Measurements from ENCODE around the gene ACTRT3.
A peak's percentile ranks its signal among the peaks of the same experiment; 100 is the strongest.

Gene ACTRT3

DNA sequence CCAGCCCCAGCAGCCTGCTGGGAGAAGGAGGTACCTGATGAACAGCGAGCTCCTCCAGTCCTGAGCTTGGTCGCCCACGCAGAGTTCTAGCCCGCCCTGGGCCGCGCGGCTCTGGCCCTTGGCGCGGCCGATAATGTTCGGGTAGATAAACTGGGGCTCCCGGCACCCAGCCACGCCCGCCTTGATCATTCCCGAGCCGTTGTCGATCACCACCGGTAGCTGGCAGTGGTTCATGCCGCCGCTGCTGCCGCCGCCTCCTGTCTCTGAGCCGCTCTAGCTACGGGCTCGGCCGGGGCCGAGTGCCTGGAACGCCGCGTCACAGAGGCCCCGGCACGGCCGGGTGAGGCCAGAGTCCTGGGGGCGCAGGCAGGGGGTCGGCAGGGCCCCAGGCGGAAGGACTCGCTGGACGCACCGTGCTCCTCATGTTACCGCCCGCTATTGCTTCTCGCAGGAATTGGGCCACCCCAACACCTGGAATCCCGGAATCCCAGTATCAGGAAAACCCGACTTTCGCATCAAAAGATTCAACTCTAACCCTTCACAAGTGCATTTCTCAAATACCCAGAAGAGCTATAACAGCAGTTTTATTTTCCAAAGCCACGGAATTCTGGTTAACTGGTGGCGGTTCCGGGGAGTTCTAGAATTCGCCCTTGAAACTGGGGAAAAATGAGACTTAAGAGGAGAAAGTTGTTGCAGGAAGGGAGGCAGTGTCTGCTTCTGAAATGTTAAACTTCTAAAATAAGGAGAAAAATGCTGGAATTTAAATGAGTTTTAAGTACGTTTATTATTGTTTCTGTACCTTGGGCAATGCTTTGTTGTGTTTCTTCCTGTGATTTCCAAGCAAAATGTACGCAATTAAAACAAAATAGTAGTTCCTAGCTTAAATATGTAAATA, at the start of gene ACTRT3:
ACTRT3 (minus strand) TSS at position 275 of the 895 bp plus-strand sequence; CDS start at position 234, 41 bp downstream.
- DNase-seq = peak; percentile 65

GRCh38 chr3:169818316-169818715, 49.0 kb upstream of the ACTRT3 start:
- DNase-seq = no peak

GRCh38 chr3:169815590-169816150, 46.3 kb upstream of the ACTRT3 start:
- DNase-seq = no peak

DNA sequence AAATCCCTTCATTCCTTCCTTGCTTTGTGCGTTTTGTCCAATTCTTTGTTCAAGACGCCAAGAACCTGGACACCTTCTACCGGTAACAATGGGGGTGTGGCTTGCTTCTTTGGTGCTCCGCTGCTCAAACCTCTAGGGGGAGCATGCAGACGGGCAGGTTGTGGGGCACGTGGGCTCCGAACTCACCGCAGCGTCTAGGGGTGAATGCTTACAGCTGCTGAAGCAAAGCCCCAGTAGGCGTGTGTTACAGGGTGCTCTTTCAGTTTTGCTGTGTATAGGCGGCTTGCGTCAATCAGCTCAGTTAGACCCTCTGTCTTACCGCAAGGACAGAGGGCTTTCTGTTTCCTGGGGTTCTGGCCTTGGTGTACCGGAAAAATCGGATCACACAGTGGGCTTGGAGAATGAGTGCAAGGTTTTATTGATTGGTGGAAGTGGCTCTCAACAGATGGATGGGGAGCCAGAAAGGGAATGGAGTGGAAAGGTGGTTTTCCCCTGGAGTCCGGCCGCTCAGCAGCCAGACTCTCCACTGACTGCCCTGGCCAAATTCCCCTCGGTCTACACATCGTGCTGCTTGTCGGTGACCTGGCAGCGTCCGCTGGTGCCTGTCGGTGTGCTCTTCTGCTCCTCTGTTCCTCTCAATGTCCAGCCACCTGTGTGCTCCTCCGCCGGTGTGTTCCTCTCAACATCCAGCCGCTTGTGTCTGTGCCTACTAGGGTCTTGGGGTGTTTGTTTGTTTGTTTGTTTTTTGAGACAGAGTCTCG, 44.6 kb upstream of the ACTRT3 start:
- DNase-seq = peak; percentile 63

DNA sequence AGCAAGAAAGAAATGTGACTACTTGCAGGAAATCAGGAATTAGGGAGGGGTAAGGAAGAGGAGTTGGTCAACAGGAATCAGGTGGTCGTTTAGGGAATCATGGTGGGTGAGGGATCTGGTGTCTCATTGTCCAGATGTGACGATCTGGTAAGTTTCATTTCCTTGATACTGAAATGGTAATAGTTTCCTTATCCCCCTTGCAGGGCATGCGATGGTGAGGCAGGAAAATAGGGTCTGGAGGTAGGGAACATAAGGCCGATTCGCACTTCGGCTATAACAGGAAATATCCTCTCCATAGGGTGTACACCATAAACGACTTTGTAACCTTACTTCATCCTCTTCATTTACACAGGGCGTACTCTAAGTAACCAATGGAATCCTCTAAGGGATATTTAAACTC, 43.9 kb upstream of the ACTRT3 start:
- no peak for DNase-seq

- DNase-seq = peak; percentile 73
Measured at GRCh38 chr3:169812332-169813235, 43.2 kb upstream of the ACTRT3 start, which contains the start of the genes LRRC34 and LRRIQ4. LRRC34 (minus strand) TSS chr3:169812904; CDS start chr3:169812548, 356 bp downstream. LRRIQ4 (plus strand) TSS chr3:169812870; CDS start chr3:169821922, 9,052 bp downstream.

GRCh38 chr3:169811631-169812331, 42.4 kb upstream of the ACTRT3 start:
- no peak for DNase-seq

DNA sequence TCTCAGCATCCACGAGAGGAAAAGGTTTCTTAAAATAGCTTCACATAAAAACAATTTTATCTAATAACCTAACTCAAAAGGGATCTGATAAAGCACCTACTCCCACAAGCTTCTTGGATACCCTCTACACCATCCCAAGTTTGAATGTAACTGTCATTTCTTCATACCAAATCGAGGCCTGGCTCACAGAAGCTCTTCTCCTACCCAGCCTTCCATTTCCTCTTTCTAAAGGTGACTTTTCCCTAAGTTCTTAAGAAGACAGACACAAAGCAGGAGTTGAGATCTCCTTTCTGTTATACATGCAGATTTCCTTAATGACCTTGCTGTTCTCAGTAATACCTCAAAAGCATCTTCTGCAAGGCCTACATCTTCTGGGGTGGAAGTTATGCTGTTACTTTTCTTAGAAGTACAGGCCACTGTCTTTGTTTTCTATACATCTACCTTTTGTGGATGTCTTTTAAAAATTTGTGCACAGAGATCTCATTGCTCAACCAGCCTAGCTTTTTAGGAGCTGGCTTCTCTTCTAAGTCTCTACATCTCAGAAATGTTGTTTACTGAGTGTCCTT, 40.0 kb upstream of the ACTRT3 start:
- no peak for DNase-seq

GRCh38 chr3:169804681-169805080, 35.3 kb upstream of the ACTRT3 start:
- DNase-seq = no peak

- no peak for DNase-seq
Measured at GRCh38 chr3:169792359-169792758, 23.0 kb upstream of the ACTRT3 start.

DNA sequence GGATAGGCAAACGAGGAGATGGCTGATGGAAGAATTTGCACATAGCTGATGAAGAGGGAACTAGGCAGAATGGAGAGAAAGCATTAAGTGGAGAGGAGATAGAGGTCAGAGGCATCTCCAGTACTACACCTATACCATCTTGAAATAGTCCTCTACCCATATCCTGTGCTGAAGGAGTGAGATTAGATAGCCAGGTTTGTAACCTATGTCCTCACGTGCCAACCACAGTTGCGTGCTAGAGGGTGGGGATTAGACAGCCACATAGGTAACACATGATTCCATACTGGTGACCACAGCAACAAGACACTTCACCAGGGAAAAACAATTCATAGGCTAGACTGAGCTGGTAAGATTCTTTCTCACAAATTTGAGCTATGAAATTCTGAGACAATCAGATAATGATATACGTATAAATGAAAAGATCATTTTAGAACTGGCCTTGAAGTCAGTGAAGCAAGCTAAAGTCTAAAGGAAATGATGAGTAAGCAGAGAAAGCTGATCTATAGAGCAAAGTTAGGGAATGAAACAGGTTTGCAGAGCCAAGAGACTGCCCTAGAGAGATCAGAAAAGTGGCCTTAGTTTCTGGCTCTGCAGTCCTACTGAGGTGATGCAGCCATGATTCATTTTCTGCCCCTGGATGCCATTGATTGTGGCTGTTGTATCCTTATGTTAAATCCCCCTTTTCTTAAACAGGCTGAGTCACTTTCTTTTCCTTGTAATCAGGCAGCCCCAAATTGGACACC, 21.5 kb upstream of the ACTRT3 start:
- DNase-seq = no peak

- no peak for DNase-seq
Measured at GRCh38 chr3:169790219-169790618, 20.9 kb upstream of the ACTRT3 start.

- DNase-seq = no peak
Measured at GRCh38 chr3:169787791-169788190, 18.4 kb upstream of the ACTRT3 start.

- no peak for DNase-seq
Measured at GRCh38 chr3:169787120-169787519, 17.8 kb upstream of the ACTRT3 start.

DNA sequence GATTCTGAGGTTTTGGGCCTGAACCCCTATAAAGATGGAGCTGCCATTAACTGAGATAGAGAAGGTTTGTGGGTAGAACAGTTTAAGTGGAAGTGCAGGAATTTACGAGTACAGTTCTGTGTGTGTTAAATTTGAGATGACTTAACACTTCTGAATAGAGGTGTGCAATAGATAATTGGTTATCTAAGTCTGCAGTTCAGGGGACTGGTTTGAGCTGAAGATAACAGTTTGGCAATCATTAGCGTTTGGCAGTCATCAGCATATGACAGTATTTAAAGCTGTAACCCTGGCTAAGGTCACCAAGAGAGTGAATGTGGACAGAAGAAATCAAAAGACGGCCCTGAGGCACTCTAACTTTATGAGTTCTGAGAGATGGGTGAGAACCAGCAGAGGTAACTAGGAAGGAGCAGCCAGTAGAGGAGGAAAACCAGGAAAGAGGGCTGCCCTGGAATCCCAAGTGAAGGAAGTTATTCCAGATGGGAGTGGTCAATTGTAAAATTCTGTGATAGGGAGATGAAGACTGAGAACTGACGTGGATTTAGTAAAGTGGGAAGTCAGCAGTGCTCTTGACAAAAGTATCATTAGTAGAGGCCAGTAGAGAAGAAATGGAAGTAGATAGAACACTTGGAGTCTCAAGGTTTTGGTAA, 12.0 kb upstream of the ACTRT3 start:
- DNase-seq = no peak

GRCh38 chr3:169780742-169781141, 11.4 kb upstream of the ACTRT3 start:
- DNase-seq = no peak

DNA sequence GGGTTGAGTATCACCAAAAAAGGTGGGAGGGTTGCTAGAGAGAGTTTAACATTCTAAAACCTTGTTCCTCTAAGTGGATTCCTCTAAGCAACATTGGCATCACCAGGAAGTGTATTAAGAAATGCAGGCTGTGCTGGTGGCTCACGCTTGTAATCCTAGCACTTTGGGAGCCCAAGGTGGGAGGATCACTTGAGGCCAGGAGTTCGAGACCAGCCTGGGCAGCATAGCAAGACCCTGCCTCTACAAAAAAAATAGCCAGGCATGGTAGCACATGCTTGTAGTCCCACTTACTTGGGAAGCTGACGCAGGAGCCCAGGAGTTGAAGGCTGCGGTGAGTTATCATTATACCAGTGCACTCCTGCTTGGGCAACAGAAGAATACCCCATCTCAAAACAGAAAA, 8.5 kb upstream of the ACTRT3 start:
- no peak for DNase-seq

DNA sequence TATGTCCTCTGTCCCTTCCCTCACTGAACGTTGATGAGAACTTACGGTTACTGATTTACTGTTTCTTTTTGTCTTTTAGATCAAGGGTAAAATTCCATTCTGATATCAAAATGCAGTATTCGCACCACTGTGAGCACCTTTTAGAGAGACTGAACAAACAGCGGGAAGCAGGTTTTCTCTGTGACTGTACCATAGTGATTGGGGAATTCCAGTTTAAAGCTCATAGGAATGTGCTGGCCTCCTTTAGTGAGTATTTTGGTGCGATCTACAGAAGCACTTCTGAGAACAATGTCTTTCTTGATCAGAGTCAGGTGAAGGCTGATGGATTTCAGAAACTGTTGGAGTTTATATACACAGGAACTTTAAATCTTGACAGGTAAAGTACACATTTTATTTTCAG, 4.8 kb upstream of the ACTRT3 start:
- no peak for DNase-seq

- DNase-seq = peak; percentile 91
Measured at GRCh38 chr3:169772897-169773816, 3.8 kb upstream of the ACTRT3 start, which contains the start of gene MYNN. MYNN (plus strand) TSS chr3:169773396; CDS start chr3:169774296, 900 bp downstream.
